Loucy (cell line): ENCODE results near the gene PPP1R1C.

ENCODE experiments used
- CTCF ChIP-seq: fragments of 200-600 bp; sonication (generic); conservative IDR thresholded peaks from 2 replicates; pipeline ENCODE4 v1.5.1; 2014; ENCODE audit warnings: mild to moderate bottlenecking, antibody characterized with exemption, low read length
- EZH2phosphoT487 ChIP-seq: fragments of 200-600 bp; IDR thresholded peaks from 2 replicates; pipeline ENCODE4 v1.6.1; 2018; ENCODE audit warnings: antibody characterized with exemption, mild to moderate bottlenecking, moderate library complexity, borderline replicate concordance

DNA sequence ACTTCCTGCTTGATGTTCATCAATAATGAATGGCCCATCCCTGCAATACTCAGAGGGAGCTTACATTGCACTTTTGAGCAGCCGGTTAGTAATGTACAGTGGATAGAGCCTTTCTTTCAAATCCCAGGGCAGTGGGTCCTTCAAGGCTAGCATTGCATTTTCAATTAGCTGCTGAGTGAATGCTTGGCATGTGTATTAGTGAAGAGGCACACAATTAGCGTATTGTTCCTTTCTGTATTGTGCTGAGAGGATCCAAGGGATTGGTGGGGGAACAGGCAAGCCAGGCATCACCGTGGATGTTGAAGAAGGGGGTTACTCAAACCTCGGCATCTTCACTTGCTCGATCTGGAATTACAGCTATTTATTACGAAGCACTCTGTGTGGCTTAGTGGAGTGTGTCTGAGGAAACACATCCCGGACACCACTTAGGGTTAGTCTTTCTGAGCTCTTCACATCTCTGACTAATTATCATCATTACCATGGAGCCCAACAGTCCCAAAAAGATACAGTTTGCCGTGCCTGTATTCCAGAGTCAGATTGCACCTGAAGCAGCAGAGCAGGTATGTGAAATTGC, at the start of gene PPP1R1C:
- TF ChIP-seq EZH2phosphoT487 (no peak), CTCF (no peak)
